A375 (cell line): Measurements from ENCODE around the gene LIAS. TPM values are rescaled to one million over a fixed set of nuclear protein-coding genes. Genes with fewer than 3 reads are reported as not detected.

Experiments used
- small RNA-seq: library from RNA; depleted of rRNA; stranded (forward); fragments of <200 nt; gene quantifications from one replicate; pipeline ENCODE3, GENCODE V24; 2014
- total RNA-seq: library from RNA; depleted of rRNA; stranded (reverse); fragments of >200 nt; shearing (Covaris generic); gene quantifications from 2 replicates; pipeline ENCODE4 v1.2.3, GENCODE V29; 2014; rRNA removed

Gene LIAS
- 8.1 and 12.8 TPM in 2 replicates for total RNA-seq

GRCh38 chr4:39458505-39459300 is at the start of gene LIAS, which contains the start of gene RPL9:
TSS of gene LIAS (plus strand) at chr4:39459056. CDS start at chr4:39459118, 62 bp downstream.
TSS of gene RPL9 (minus strand) at chr4:39458922. CDS start at chr4:39458439, 483 bp downstream.

GRCh38 chr4:39527296-39528060 is 68.6 kb downstream of the LIAS start, which contains the start of gene UGDH:
TSS of gene UGDH (minus strand) at chr4:39527439. CDS start at chr4:39521512, 5,927 bp downstream.

Small RNA genes within 50 kb of the gene (small RNA-seq; reads per million reads assigned to genes)
- gene MIR5591 (not detected), gene RF00019 (not detected)

Other genes with a start within 250 kb of the LIAS start
- 99.4 and 101 TPM in 2 replicates for gene RFC1, start 92.7 kb upstream of the LIAS start, total RNA-seq
- gene KLB, start 52.1 kb upstream of the LIAS start, total RNA-seq, result not detected in 2 replicates
- gene RPL9, start 134 bp upstream of the LIAS start, total RNA-seq, result 4,442 and 5,509 TPM in 2 replicates
- gene UGDH, start 68.4 kb downstream of the LIAS start, total RNA-seq, result 23.6 and 36.9 TPM in 2 replicates
- 3.1 and 5.0 TPM in 2 replicates for gene SMIM14, start 179.8 kb downstream of the LIAS start, total RNA-seq
- gene UBE2K, start 239.1 kb downstream of the LIAS start, total RNA-seq, result 34.1 and 68.3 TPM in 2 replicates